ENCODE data around the gene VSIR.

The VSIR gene

GRCh38 chr10:71747039-71747531, 26.2 kb downstream of the VSIR start:
- DNase-seq (ENCODE audit: low read depth): no peak

- no peak for DNase-seq (ENCODE audit: low read depth)
These were observed 26.8 kb downstream of the VSIR start for GRCh38 chr10:71746344-71747037.

- DNase-seq (ENCODE audit: low read depth): no peak
These were observed 27.6 kb downstream of the VSIR start for GRCh38 chr10:71745664-71746250.

GRCh38 chr10:71744897-71745663, 28.2 kb downstream of the VSIR start:
- DNase-seq (ENCODE audit: low read depth): no peak

- no peak for DNase-seq (ENCODE audit: low read depth)
These were observed 29.5 kb downstream of the VSIR start for GRCh38 chr10:71743866-71744265.

- no peak for DNase-seq (ENCODE audit: low read depth)
These were observed 30.1 kb downstream of the VSIR start for GRCh38 chr10:71743089-71743838.

- DNase-seq (ENCODE audit: low read depth): no peak
These were observed 30.8 kb downstream of the VSIR start for GRCh38 chr10:71742301-71743088.

- no peak for DNase-seq (ENCODE audit: low read depth)
These were observed 31.6 kb downstream of the VSIR start for GRCh38 chr10:71741671-71742070.

GRCh38 chr10:71741029-71741428, 32.3 kb downstream of the VSIR start:
- DNase-seq (ENCODE audit: low read depth): no peak

GRCh38 chr10:71740069-71740653, 33.2 kb downstream of the VSIR start:
- DNase-seq (ENCODE audit: low read depth): peak; percentile 83

- DNase-seq (ENCODE audit: low read depth): no peak
These were observed 33.9 kb downstream of the VSIR start for GRCh38 chr10:71739358-71739900.

- peak; percentile 70 for DNase-seq (ENCODE audit: low read depth)
These were observed 35.5 kb downstream of the VSIR start for GRCh38 chr10:71737834-71738197.

GRCh38 chr10:71737001-71737833, 36.1 kb downstream of the VSIR start:
- no peak for DNase-seq (ENCODE audit: low read depth)

GRCh38 chr10:71736570-71736952, 36.8 kb downstream of the VSIR start:
- DNase-seq (ENCODE audit: low read depth): no peak

- no peak for DNase-seq (ENCODE audit: low read depth)
These were observed 37.4 kb downstream of the VSIR start for GRCh38 chr10:71735709-71736569.

GRCh38 chr10:71734797-71735196, 38.5 kb downstream of the VSIR start:
- DNase-seq (ENCODE audit: low read depth): no peak

GRCh38 chr10:71731791-71732190, 41.5 kb downstream of the VSIR start:
- DNase-seq (ENCODE audit: low read depth): no peak

- DNase-seq (ENCODE audit: low read depth): peak; percentile 64
These were observed 44.1 kb downstream of the VSIR start for GRCh38 chr10:71729161-71729636.

Measured in EH (cell line).